Measurements from ENCODE around the gene PNKP. TPM values are rescaled to one million over a fixed set of nuclear protein-coding genes. Genes with fewer than 3 reads are reported as not detected.

Gene PNKP
- total and polyA plus RNA-seq, 2 of the 8 experiments (the other 6 are each of a cell fraction or from before 2014, with no cell fraction given): 45.8 to 105 TPM

DNA sequence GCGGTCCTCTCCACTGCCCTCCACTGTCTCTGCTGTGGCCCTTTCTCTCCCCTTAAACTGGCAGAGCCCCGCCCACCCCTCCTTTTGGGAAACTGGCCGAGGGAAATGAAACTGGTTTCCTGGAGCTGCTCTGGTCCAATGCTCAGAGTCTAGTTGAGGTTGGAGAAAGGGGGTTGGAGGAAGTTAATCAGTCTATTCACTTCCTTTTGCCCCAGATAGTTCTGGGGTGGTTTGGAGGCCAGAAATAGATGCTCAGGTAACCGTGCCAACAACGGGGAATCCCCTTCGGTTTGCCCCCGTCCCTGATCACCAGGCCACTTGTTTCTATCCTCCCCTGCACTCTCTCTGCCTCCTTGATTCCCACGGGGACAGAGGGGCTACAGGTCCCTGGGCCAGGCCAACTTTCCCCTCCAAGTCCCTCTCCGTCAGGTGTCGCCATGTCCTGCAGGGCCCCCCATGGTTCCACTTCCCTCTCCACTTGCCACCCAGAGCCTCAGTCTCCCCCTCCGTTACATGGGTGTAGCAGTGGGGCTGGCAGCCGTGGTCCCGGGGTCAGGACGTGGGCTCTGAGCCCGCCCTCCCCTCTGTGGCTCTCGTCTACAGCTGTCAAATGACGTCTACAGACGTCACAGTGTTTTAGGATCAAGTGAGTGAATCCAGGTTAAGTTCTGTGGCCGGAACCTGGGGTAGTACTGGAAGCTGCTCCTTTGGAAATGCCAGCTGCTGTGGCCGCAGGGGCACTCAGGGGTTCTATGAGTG lies 29.7 kb upstream of the PNKP start, which contains the start of gene IL4I1 (continued):
- TF ChIP-seq, protein P1, sequence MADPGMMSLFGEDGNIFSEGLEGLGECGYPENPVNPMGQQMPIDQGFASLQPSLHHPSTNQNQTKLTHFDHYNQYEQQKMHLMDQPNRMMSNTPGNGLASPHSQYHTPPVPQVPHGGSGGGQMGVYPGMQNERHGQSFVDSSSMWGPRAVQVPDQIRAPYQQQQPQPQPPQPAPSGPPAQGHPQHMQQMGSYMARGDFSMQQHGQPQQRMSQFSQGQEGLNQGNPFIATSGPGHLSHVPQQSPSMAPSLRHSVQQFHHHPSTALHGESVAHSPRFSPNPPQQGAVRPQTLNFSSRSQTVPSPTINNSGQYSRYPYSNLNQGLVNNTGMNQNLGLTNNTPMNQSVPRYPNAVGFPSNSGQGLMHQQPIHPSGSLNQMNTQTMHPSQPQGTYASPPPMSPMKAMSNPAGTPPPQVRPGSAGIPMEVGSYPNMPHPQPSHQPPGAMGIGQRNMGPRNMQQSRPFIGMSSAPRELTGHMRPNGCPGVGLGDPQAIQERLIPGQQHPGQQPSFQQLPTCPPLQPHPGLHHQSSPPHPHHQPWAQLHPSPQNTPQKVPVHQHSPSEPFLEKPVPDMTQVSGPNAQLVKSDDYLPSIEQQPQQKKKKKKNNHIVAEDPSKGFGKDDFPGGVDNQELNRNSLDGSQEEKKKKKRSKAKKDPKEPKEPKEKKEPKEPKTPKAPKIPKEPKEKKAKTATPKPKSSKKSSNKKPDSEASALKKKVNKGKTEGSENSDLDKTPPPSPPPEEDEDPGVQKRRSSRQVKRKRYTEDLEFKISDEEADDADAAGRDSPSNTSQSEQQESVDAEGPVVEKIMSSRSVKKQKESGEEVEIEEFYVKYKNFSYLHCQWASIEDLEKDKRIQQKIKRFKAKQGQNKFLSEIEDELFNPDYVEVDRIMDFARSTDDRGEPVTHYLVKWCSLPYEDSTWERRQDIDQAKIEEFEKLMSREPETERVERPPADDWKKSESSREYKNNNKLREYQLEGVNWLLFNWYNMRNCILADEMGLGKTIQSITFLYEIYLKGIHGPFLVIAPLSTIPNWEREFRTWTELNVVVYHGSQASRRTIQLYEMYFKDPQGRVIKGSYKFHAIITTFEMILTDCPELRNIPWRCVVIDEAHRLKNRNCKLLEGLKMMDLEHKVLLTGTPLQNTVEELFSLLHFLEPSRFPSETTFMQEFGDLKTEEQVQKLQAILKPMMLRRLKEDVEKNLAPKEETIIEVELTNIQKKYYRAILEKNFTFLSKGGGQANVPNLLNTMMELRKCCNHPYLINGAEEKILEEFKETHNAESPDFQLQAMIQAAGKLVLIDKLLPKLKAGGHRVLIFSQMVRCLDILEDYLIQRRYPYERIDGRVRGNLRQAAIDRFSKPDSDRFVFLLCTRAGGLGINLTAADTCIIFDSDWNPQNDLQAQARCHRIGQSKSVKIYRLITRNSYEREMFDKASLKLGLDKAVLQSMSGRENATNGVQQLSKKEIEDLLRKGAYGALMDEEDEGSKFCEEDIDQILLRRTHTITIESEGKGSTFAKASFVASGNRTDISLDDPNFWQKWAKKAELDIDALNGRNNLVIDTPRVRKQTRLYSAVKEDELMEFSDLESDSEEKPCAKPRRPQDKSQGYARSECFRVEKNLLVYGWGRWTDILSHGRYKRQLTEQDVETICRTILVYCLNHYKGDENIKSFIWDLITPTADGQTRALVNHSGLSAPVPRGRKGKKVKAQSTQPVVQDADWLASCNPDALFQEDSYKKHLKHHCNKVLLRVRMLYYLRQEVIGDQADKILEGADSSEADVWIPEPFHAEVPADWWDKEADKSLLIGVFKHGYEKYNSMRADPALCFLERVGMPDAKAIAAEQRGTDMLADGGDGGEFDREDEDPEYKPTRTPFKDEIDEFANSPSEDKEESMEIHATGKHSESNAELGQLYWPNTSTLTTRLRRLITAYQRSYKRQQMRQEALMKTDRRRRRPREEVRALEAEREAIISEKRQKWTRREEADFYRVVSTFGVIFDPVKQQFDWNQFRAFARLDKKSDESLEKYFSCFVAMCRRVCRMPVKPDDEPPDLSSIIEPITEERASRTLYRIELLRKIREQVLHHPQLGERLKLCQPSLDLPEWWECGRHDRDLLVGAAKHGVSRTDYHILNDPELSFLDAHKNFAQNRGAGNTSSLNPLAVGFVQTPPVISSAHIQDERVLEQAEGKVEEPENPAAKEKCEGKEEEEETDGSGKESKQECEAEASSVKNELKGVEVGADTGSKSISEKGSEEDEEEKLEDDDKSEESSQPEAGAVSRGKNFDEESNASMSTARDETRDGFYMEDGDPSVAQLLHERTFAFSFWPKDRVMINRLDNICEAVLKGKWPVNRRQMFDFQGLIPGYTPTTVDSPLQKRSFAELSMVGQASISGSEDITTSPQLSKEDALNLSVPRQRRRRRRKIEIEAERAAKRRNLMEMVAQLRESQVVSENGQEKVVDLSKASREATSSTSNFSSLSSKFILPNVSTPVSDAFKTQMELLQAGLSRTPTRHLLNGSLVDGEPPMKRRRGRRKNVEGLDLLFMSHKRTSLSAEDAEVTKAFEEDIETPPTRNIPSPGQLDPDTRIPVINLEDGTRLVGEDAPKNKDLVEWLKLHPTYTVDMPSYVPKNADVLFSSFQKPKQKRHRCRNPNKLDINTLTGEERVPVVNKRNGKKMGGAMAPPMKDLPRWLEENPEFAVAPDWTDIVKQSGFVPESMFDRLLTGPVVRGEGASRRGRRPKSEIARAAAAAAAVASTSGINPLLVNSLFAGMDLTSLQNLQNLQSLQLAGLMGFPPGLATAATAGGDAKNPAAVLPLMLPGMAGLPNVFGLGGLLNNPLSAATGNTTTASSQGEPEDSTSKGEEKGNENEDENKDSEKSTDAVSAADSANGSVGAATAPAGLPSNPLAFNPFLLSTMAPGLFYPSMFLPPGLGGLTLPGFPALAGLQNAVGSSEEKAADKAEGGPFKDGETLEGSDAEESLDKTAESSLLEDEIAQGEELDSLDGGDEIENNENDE (IDR thresholded peaks at IDR 0.05; ENCODE audit: insufficient replicate concordance, low read length): no peak
- TF ChIP-seq HDAC2 (IDR thresholded peaks at IDR 0.05; ENCODE audit: borderline replicate concordance in 1 of 2, low read depth in 2 of 2, low read length in 2 of 2): no peak
- TF ChIP-seq, protein P2, sequence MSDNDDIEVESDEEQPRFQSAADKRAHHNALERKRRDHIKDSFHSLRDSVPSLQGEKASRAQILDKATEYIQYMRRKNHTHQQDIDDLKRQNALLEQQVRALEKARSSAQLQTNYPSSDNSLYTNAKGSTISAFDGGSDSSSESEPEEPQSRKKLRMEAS (IDR thresholded peaks at IDR 0.05): no peak
- no peak for TF ChIP-seq ZNF274 (IDR thresholded peaks at IDR 0.05; ENCODE audit: borderline replicate concordance, extremely low read depth, low read length)
- no peak for TF ChIP-seq NANOG (IDR thresholded peaks at IDR 0.05; ENCODE audit: insufficient read depth, low read depth, low read length, poor library complexity, severe bottlenecking)

Measured in H1 (cell line).